Right lung (tissue), 5 donors: ENCODE results near the gene SORBS2. TPM values are rescaled to one million over a fixed set of nuclear protein-coding genes. Genes with fewer than 3 reads are reported as not detected.

Experiments used
- DNase-seq, 2 donors: peaks; one replicate each; pipeline ENCODE4 v3.0.0-alpha.2; 2013
- polyA plus RNA-seq, 5 donors: library from polyadenylated mRNA; unstranded; fragments of 120-200 nt; gene quantifications; one replicate each; pipeline versions ENCODE4 v1.2.1 to v1.2.3, GENCODE V29; 2013; ENCODE audit warnings: inconsistent platforms in 1 of 5, low replicate concordance in 1 of 5; ENCODE audit not compliant: insufficient read length in 5 of 5, insufficient read depth in 1 of 5

The SORBS2 gene
- polyA plus RNA-seq, 5 donors: 14.8 to 42.4 (median 34.0) TPM

GRCh38 chr4:185590982-185591381 lies 221.0 kb downstream of the SORBS2 start:
- no peak for DNase-seq

GRCh38 chr4:185589067-185589836 lies 222.7 kb downstream of the SORBS2 start:
- DNase-seq: no peak

GRCh38 chr4:185587427-185588161 lies 224.4 kb downstream of the SORBS2 start:
- DNase-seq: peak in 1 of 2 donors; percentile 38

- DNase-seq: peak in 1 of 2 donors; percentile 32
Measured at GRCh38 chr4:185587030-185587426, 225.0 kb downstream of the SORBS2 start.

DNA sequence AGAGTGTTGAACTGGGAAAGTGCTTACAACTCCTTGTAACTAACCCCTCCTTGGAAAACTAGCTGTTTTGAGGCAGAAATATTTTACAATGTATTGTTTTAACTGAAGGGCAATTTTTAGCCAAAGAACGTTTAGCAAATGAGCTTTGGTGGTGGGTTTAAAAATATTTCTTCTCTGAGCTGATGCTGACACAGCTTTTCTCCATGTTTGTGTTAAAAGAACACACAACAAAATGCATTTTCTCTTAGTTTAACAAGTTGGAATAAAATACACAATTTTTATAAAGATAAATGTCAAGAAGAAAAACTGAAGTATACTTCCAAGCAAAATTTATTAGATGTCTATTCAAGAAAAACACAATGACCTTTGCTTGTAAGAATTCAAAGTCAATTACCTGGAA lies 226.8 kb downstream of the SORBS2 start:
- no peak for DNase-seq

- DNase-seq: no peak
Measured at GRCh38 chr4:185583813-185584212, 228.2 kb downstream of the SORBS2 start.

- no peak for DNase-seq
Measured at GRCh38 chr4:185582651-185583400, 229.2 kb downstream of the SORBS2 start.

GRCh38 chr4:185580699-185581098 lies 231.3 kb downstream of the SORBS2 start:
- no peak for DNase-seq

DNA sequence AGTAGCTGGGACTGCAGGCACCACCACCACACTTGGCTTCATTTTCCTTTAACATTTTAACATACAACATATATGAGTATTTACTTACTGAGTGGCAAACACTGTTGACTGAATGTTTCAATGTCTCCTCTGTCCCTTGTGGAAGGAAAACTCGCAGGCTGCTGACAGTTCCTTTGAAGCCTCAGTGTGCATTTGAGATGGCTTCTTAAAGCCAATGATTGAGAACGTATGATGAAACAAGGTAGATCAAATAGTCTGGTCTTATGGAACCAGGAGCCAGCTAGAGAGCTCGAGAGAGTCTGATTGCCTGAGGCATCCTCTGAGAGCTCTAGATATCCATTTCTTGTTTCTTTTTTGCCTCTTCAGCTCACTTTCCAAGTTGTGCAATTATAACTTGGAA lies 233.7 kb downstream of the SORBS2 start:
- DNase-seq: no peak

DNA sequence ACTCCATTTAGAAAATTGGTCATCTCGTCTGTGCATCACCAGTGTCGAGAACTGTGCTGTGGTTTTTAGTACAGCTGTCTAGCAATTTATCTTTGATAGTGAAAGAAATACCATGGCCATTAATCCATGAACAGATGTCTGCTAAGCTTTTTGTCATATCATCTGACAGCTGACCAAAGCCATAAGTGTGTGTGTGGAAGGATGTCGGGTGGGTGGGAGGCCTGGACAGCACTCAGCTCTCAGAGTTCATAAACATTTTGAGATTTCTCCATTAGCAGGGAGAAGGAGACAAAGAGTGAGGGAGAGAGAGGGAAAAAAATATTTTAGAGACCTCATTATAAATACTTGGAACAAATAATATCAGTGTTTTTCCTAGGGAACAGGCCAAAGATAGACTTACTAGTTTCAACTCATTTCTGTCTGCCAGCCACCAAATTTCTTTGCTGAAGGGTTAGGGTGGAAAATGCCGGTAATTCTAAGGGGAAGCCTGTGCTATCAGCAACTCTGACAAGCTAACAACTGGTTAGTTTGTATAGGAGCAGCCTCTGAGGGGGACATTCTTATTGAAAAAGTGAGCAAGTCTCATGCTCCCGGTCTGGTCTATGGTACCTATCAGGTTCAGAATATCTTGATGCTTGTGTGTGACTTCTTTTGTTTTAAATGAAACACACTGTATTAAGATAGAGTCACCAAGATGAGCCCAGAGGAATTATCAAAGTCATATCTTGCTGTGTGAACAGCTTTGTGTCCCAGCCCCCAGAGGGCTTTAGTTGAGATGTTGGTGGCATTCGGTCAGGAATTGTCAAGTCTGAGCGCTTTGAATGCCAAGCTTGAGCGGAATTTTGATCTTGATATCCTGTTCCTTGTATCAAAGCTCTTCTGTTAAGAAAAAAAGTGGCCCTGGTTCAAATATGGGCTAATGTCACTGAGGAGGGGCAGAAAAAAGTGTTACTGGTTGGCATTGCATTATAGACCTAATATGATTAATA lies 234.7 kb downstream of the SORBS2 start:
- DNase-seq: no peak

GRCh38 chr4:185576314-185576961 lies 235.6 kb downstream of the SORBS2 start:
- no peak for DNase-seq

- no peak for DNase-seq
Measured at GRCh38 chr4:185573651-185574199, 238.3 kb downstream of the SORBS2 start.

- DNase-seq: no peak
Measured at GRCh38 chr4:185570727-185571126, 241.3 kb downstream of the SORBS2 start.

GRCh38 chr4:185567381-185568376 lies 244.3 kb downstream of the SORBS2 start:
- DNase-seq: peak; percentile 91 to 92

GRCh38 chr4:185566972-185567371 lies 245.0 kb downstream of the SORBS2 start:
- DNase-seq: peak; percentile 88 to 92

GRCh38 chr4:185566425-185566824 lies 245.6 kb downstream of the SORBS2 start:
- no peak for DNase-seq

DNA sequence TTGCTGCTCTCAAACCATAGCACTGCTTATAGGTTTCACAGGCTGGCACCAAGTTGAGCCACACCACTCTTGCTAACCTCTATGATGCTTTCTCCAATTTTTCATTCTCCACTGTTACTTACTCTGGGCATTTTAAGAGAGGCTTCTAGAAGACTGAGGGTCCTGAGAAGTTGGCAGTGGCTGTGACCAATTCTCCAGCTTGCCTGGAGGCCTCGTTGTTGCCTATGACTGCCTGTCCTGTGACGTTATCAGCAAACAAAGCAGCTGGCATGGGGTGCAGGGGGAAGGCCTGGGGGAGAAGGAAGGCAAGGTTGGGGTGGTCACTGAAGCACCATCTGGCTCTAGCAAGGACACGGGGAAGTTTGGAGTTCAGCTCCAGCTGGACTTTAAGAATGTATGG lies 246.3 kb downstream of the SORBS2 start:
- no peak for DNase-seq

DNA sequence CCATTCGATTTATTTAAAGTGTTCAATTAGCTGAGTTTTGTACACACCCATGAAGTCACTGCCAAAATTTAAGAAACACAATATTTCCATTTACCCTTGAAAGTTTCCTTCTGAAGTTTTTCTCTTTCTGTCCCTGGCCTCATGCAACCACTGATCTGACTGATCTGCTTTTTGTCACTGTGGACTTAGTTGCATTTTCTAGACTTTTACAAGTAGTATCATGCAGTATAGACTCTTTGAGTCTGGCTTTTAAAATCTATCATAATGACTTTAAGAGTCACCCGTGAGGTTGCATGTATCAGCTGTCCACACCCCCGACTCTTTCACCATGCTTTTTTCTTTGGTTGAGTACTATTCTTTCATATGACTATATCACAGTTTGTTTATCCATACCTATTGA lies 247.6 kb downstream of the SORBS2 start:
- DNase-seq: no peak

GRCh38 chr4:185562531-185562930 lies 249.5 kb downstream of the SORBS2 start:
- DNase-seq: no peak
